HFFc6 (cell line): ENCODE measurements around the gene USP38. TPM values are rescaled to one million over a fixed set of nuclear protein-coding genes. Genes with fewer than 3 reads are reported as not detected.
"Not testable (repeated sequence)": the region's sequence is repeated elsewhere in the genome, so short reads cannot be mapped to it uniquely, and the experiment has no call there.

Experiments
- DNase-seq: peaks from one replicate; pipeline ENCODE4 v3.0.0-alpha.2; 2018
- H3K27ac Mint-ChIP-seq: 2 replicates; pipeline ENCODE4 v1.8.0; 2020; ENCODE audit warnings: mild to moderate bottlenecking, mixed read lengths
- H3K27me3 Mint-ChIP-seq: 2 replicates; pipeline ENCODE4 v1.8.0; 2021; ENCODE audit warnings: mild to moderate bottlenecking, moderate library complexity, mixed read lengths; ENCODE audit not compliant: insufficient read depth
- H3K36me3 Mint-ChIP-seq: 2 replicates; pipeline ENCODE4 v1.8.0; 2021; ENCODE audit warnings: low read depth, mixed read lengths
- H3K4me1 Mint-ChIP-seq: 2 replicates; pipeline ENCODE4 v1.8.0; 2020; ENCODE audit warnings: low read depth, mixed read lengths
- H3K4me3 Mint-ChIP-seq: 2 replicates; pipeline ENCODE4 v1.8.0; 2020; ENCODE audit warnings: mild to moderate bottlenecking, moderate library complexity, mixed read lengths
- H3K9me3 Mint-ChIP-seq: 2 replicates; pipeline ENCODE4 v1.8.0; 2020; ENCODE audit warnings: mild to moderate bottlenecking, mixed read lengths
- CTCF ChIP-seq: fragments of 200-600 bp; sonication (generic); IDR thresholded peaks from 2 replicates; pipeline ENCODE4 v1.5.0; 2021; ENCODE audit warnings: antibody characterized with exemption, mild to moderate bottlenecking
- total RNA-seq, 6 experiments: library from RNA; stranded (reverse); fragmentation: NEBNext Ultra II Directional; extraction: Animal tissue kit (Norgen Biotek cat#: 25700); gene quantifications; 2 replicates in 1 of 6; 3 replicates in 5 of 6; pipeline ENCODE4 v1.2.3, GENCODE V29; 2021

Gene USP38
- total RNA-seq, 6 experiments from 2014 or later = 13.8 to 20.4 (median 18.3) TPM

- DNase-seq = no peak
- Mint-ChIP-seq H3K9me3 (no peaks in the 10 kb centered on the region), H3K27ac (no peak overlapping the region), H3K4me1 (peaks cover 7% of the 10 kb centered on the region), H3K27me3 (no peaks in the 10 kb centered on the region), H3K36me3 (no peaks in the 10 kb centered on the region; the same call in 1 of the 2 replicates), H3K4me3 (no peak overlapping the region)
- no peak for TF ChIP-seq CTCF
Observed at GRCh38 chr4:143215873-143216272, 31.2 kb downstream of the USP38 start.

GRCh38 chr4:143224255-143224654, 39.5 kb downstream of the USP38 start:
- Mint-ChIP-seq H3K4me1 (no peaks in the 10 kb centered on the region), H3K4me3 (no peak overlapping the region), H3K27ac (no peak overlapping the region), H3K36me3 (peaks cover 5% of the 10 kb centered on the region), H3K27me3 (no peaks in the 10 kb centered on the region; the same call in 1 of the 2 replicates), H3K9me3 (no peaks in the 10 kb centered on the region)
- no peak for TF ChIP-seq CTCF
- no peak for DNase-seq

DNA sequence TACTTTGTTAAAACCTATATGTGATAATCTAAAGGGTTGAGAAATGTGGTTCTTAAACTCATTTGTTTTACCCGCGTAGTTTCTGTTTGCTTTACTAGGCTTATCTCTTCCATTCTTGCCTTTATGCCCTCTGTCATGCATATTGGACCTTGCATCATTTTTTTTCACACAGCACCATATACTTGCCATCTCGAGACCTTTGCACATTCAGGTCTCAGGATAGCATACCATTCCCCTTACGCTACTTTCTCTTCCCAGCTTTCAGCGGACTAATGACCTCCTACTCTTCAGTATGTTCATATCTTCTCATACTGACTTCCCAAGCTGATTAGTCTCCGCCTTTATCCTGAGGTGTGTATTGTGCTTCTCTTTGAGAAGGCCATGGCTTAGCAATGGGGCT, 40.5 kb downstream of the USP38 start:
- no peak for DNase-seq
- TF ChIP-seq CTCF = no peak
- Mint-ChIP-seq H3K27ac (no peak overlapping the region), H3K4me1 (no peaks in the 10 kb centered on the region), H3K27me3 (no peaks in the 10 kb centered on the region; the same call in 1 of the 2 replicates), H3K4me3 (no peak overlapping the region), H3K36me3 (peaks cover 5% of the 10 kb centered on the region), H3K9me3 (no peaks in the 10 kb centered on the region)

- Mint-ChIP-seq H3K27ac (no peak overlapping the region), H3K27me3 (no peaks in the 10 kb centered on the region; the same call in 1 of the 2 replicates), H3K9me3 (no peaks in the 10 kb centered on the region), H3K36me3 (no peaks in the 10 kb centered on the region; the same call in 1 of the 2 replicates), H3K4me3 (no peak overlapping the region), H3K4me1 (peaks cover 35% of the 10 kb centered on the region)
- TF ChIP-seq CTCF = no peak
- no peak for DNase-seq
Observed at GRCh38 chr4:143230683-143231082, 46.0 kb downstream of the USP38 start.

GRCh38 chr4:143232277-143232676, 47.6 kb downstream of the USP38 start:
- no peaks in the 10 kb centered on the region for H3K27me3 Mint-ChIP-seq
- peaks cover 35% of the 10 kb centered on the region for H3K4me1 Mint-ChIP-seq
- no peak for TF ChIP-seq CTCF
- H3K36me3 Mint-ChIP-seq = no peaks in the 10 kb centered on the region
- H3K9me3 Mint-ChIP-seq = no peaks in the 10 kb centered on the region
- H3K27ac Mint-ChIP-seq = peak overlapping the region; percentile 7; the same call in 1 of the 2 replicates
- no peak for DNase-seq
- H3K4me3 Mint-ChIP-seq = no peak overlapping the region

DNA sequence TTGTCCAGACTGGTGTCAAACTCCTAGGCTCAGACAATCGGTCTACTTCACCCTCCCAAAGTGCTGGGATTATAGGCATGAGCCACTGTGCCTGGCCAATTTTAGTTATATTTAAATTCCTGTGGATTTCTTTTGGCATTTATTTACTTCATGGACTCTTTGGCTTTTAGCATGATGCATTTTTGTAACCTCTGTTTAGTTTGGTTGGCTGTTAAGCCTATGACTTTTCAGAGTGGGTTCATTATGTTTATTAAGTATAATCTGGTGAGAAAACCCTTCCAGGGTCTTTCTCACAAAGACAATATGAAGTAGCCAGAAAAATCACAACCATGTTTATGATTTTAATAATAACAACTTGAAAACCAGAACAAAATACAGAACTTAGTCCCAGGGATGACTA, 49.4 kb downstream of the USP38 start:
- no peak for TF ChIP-seq CTCF
- Mint-ChIP-seq H3K4me1 (peaks cover 35% of the 10 kb centered on the region), H3K4me3 (no peak overlapping the region), H3K36me3 (no peaks in the 10 kb centered on the region), H3K27me3 (no peaks in the 10 kb centered on the region; the same call in 1 of the 2 replicates), H3K9me3 (no peaks in the 10 kb centered on the region), H3K27ac (0 out of 2 replicates have a peak overlapping the region, but pooled peaks have one; percentile 16)
- no peak for DNase-seq

- DNase-seq, H3K4me3 Mint-ChIP-seq, H3K9me3 Mint-ChIP-seq, H3K36me3 Mint-ChIP-seq, H3K27ac Mint-ChIP-seq, H3K27me3 Mint-ChIP-seq: not testable (repeated sequence)
- H3K4me1 Mint-ChIP-seq = peaks cover 44% of the 10 kb centered on the region
Observed at GRCh38 chr4:143237195-143237594, 52.5 kb downstream of the USP38 start.
